ENCODE data around the gene HIP1. TPM values are rescaled to one million over a fixed set of nuclear protein-coding genes. Genes with fewer than 3 reads are reported as not detected.
"Not testable (repeated sequence)": the region's sequence is repeated elsewhere in the genome, so short reads cannot be mapped to it uniquely, and the experiment has no call there.

HIP1 gene
- total RNA-seq, 1 donor, result 25.7 TPM

GRCh38 chr7:75572814-75573213, 165.9 kb downstream of the HIP1 start:
- Histone ChIP-seq H3K27ac (ENCODE audit: low read depth, low read length) (no peak overlapping the region), H4K20me1 (ENCODE audit: insufficient read depth, low read length) (no peaks in the 10 kb centered on the region), H3K79me2 (ENCODE audit: insufficient read depth, low read length) (no peaks in the 10 kb centered on the region), H3K4me2 (ENCODE audit: insufficient read depth, low read length) (no peak overlapping the region), H3K4me3 (ENCODE audit: insufficient read depth, low read length) (no peak overlapping the region), H3K9me3 (ENCODE audit: low read depth, low read length) (no peaks in the 10 kb centered on the region), H2AFZ (ENCODE audit: low read length) (no peak overlapping the region), H3K36me3 (ENCODE audit: insufficient read depth, low read length) (peaks cover 12% of the 10 kb centered on the region), H3K27me3 (ENCODE audit: insufficient read depth, low read length) (no peaks in the 10 kb centered on the region), H3K4me1 (ENCODE audit: insufficient read depth, low read length) (no peaks in the 10 kb centered on the region)
- TF ChIP-seq CTCF (IDR thresholded peaks at IDR 0.05; ENCODE audit: extremely low read depth, low read depth, low read length), result no peak
- no peak for DNase-seq (ENCODE audit: insufficient read length, low spot score, missing footprints)

GRCh38 chr7:75572396-75572795, 166.3 kb downstream of the HIP1 start:
- Histone ChIP-seq H3K9me3 (ENCODE audit: low read depth, low read length) (no peaks in the 10 kb centered on the region), H3K36me3 (ENCODE audit: insufficient read depth, low read length) (peaks cover 12% of the 10 kb centered on the region), H3K27ac (ENCODE audit: low read depth, low read length) (no peak overlapping the region), H3K27me3 (ENCODE audit: insufficient read depth, low read length) (no peaks in the 10 kb centered on the region), H2AFZ (ENCODE audit: low read length) (no peak overlapping the region), H3K4me3 (ENCODE audit: insufficient read depth, low read length) (no peak overlapping the region), H3K4me2 (ENCODE audit: insufficient read depth, low read length) (no peak overlapping the region), H4K20me1 (ENCODE audit: insufficient read depth, low read length) (no peaks in the 10 kb centered on the region), H3K4me1 (ENCODE audit: insufficient read depth, low read length) (no peaks in the 10 kb centered on the region), H3K79me2 (ENCODE audit: insufficient read depth, low read length) (no peaks in the 10 kb centered on the region)
- no peak for TF ChIP-seq CTCF (IDR thresholded peaks at IDR 0.05; ENCODE audit: extremely low read depth, low read depth, low read length)
- no peak for DNase-seq (ENCODE audit: insufficient read length, low spot score, missing footprints)

GRCh38 chr7:75571209-75571608, 167.5 kb downstream of the HIP1 start:
- Histone ChIP-seq H3K4me2 (ENCODE audit: insufficient read depth, low read length) (no peak overlapping the region), H3K36me3 (ENCODE audit: insufficient read depth, low read length) (peaks cover 12% of the 10 kb centered on the region), H3K4me1 (ENCODE audit: insufficient read depth, low read length) (no peaks in the 10 kb centered on the region), H4K20me1 (ENCODE audit: insufficient read depth, low read length) (no peaks in the 10 kb centered on the region), H3K79me2 (ENCODE audit: insufficient read depth, low read length) (no peaks in the 10 kb centered on the region), H3K27ac (ENCODE audit: low read depth, low read length) (no peak overlapping the region), H2AFZ (ENCODE audit: low read length) (no peak overlapping the region), H3K4me3 (ENCODE audit: insufficient read depth, low read length) (no peak overlapping the region), H3K27me3 (ENCODE audit: insufficient read depth, low read length) (no peaks in the 10 kb centered on the region), H3K9me3 (ENCODE audit: low read depth, low read length) (no peaks in the 10 kb centered on the region)
- no peak for DNase-seq (ENCODE audit: insufficient read length, low spot score, missing footprints)
- no peak for TF ChIP-seq CTCF (IDR thresholded peaks at IDR 0.05; ENCODE audit: extremely low read depth, low read depth, low read length)

GRCh38 chr7:75569629-75570282, 169.0 kb downstream of the HIP1 start:
- H3K27me3 ChIP-seq (ENCODE audit: insufficient read depth, low read length); H3K4me2 ChIP-seq (ENCODE audit: insufficient read depth, low read length); H3K27ac ChIP-seq (ENCODE audit: low read depth, low read length); H4K20me1 ChIP-seq (ENCODE audit: insufficient read depth, low read length); DNase-seq (ENCODE audit: insufficient read length, low spot score, missing footprints); H3K4me3 ChIP-seq (ENCODE audit: insufficient read depth, low read length); H2AFZ ChIP-seq (ENCODE audit: low read length); H3K9me3 ChIP-seq (ENCODE audit: low read depth, low read length); H3K79me2 ChIP-seq (ENCODE audit: insufficient read depth, low read length): not testable (repeated sequence)
- Histone ChIP-seq H3K36me3 (ENCODE audit: insufficient read depth, low read length) (peaks cover 12% of the 10 kb centered on the region), H3K4me1 (ENCODE audit: insufficient read depth, low read length) (peaks cover 11% of the 10 kb centered on the region)

Data from osteoblast (primary cell).